ENCODE data around the gene GPC3.

- no peak for TF ChIP-seq ZNF140 (tag by site-specific recombination; IDR thresholded peaks at IDR 0.05)
- no peak for TF ChIP-seq CTCF (tag by site-specific recombination; IDR thresholded peaks at IDR 0.05)
- TF ChIP-seq ZNF629 (tag by site-specific recombination; IDR thresholded peaks at IDR 0.05): no peak
- no peak for TF ChIP-seq REST (tag by site-specific recombination; IDR thresholded peaks at IDR 0.05)
- TF ChIP-seq ZNF76 (tag by site-specific recombination; IDR thresholded peaks at IDR 0.05; ENCODE audit: borderline replicate concordance, low read depth): no peak
- TF ChIP-seq ZBTB26 (tag by site-specific recombination; optimal IDR thresholded peaks at IDR 0.05): no peak
- TF ChIP-seq ZNF639 (tag by site-specific recombination; IDR thresholded peaks at IDR 0.05): no peak
- no peak for TF ChIP-seq ZNF174 (tag by site-specific recombination; IDR thresholded peaks at IDR 0.05)
- no peak for TF ChIP-seq PATZ1 (tag by site-specific recombination; IDR thresholded peaks at IDR 0.05)
These were observed 474.4 kb downstream of the GPC3 start for GRCh38 chrX:133511041-133511440.

Measured in HEK293 (cell line).